GM12878 (cell line): ENCODE results near the gene IQGAP3. TPM values are rescaled to one million over a fixed set of nuclear protein-coding genes. Genes with fewer than 3 reads are reported as not detected.

ENCODE experiments used
- ATAC-seq: fragments of 200-7000 bp; cut with Tn5 transposase; 3 replicates; pipeline ENCODE4 v1.9.1; 2020; ENCODE audit warnings: mild to moderate bottlenecking, moderate library complexity
- BruUV-seq: library from RNA; stranded (reverse); fragments of 400-500 nt; replicated peaks from 2 replicates; lab custom pipeline; 2021; lab: Mats Ljungman, UMichigan
- CTCF ChIA-PET: fragments of 300-600 bp; sonication (Branson Sonifier 250); formaldehyde crosslinking; extraction: SDS; loops from one replicate; lab custom pipeline; 2021; ENCODE audit warnings: inconsistent platforms; lab: Yijun Ruan, JAX
- POLR2A ChIA-PET: fragments of 350-600 bp; formaldehyde crosslinking; extraction: SDS; loops from one replicate; lab custom pipeline; 2021; ENCODE audit warnings: inconsistent platforms; lab: Charles Lee
- RAD21 ChIA-PET: fragments of 300-600 bp; sonication (Branson Sonifier 250); formaldehyde crosslinking; loops from one replicate; lab custom pipeline; 2023; ENCODE audit warnings: antibody characterized with exemption; ENCODE audit not compliant: unreplicated experiment; lab: Charles Lee
- SMC1A ChIA-PET: fragments of 300-600 bp; sonication (Branson Sonifier 250); formaldehyde crosslinking; loops from one replicate; lab custom pipeline; 2023; ENCODE audit not compliant: unreplicated experiment, uncharacterized antibody; lab: Charles Lee
- DNase-seq: peaks from one replicate; pipeline ENCODE4 v3.0.0-alpha.2; 2011; ENCODE audit warnings: low read depth, low spot score
- FAIRE-seq: peaks from 3 replicates; lab custom pipeline; 2011; peaks lifted over from hg19 to GRCh38; lab: Jason Lieb, UNC
- H2AFZ ChIP-seq: 2 replicates; pipeline ENCODE4 v1.6.0; 2011; ENCODE audit warnings: low read depth, low read length, control low read depth; ENCODE audit not compliant: control insufficient read depth
- H3K27ac ChIP-seq: 2 replicates; pipeline ENCODE4 v1.5.1; 2011; ENCODE audit warnings: control low read depth; ENCODE audit not compliant: control insufficient read depth, insufficient read depth
- H3K27me3 ChIP-seq, 2 experiments: replicated peaks in 1 of 2; 2 replicates each; pipeline versions ENCODE4 v1.6.0 to v1.6.1; 2011; ENCODE audit warnings: low read length in 1 of 2; ENCODE audit not compliant: control insufficient read depth in 2 of 2, insufficient read depth in 2 of 2
- H3K36me3 ChIP-seq, 2 experiments: 2 replicates each; pipeline ENCODE4 v1.5.1; 2011; ENCODE audit warnings: low read length in 1 of 2; ENCODE audit not compliant: control insufficient read depth in 2 of 2, insufficient read depth in 2 of 2
- H3K4me1 ChIP-seq: 2 replicates; pipeline ENCODE4 v1.6.1; 2011; ENCODE audit warnings: mild to moderate bottlenecking, low read length, moderate library complexity, mixed read lengths; ENCODE audit not compliant: control insufficient read depth, insufficient read depth
- H3K4me2 ChIP-seq: 2 replicates; pipeline ENCODE4 v1.6.0; 2011; ENCODE audit warnings: control low read depth; ENCODE audit not compliant: control insufficient read depth, insufficient read depth
- H3K4me3 ChIP-seq: fragments of 200-600 bp; sonication (generic); 2 replicates; pipeline ENCODE4 v1.5.1; 2016
- H3K79me2 ChIP-seq: 2 replicates; pipeline ENCODE4 v1.6.0; 2011; ENCODE audit warnings: low read length; ENCODE audit not compliant: control insufficient read depth, insufficient read depth
- H3K9ac ChIP-seq: 2 replicates; pipeline ENCODE4 v1.8.0; 2011; ENCODE audit warnings: low read length, control low read depth, mixed read lengths; ENCODE audit not compliant: control insufficient read depth, insufficient read depth
- H3K9me3 ChIP-seq: replicated peaks from 3 replicates; pipeline ENCODE4 v1.5.1; 2011; ENCODE audit warnings: mild to moderate bottlenecking, low read length; ENCODE audit not compliant: control insufficient read depth, insufficient read depth
- H4K20me1 ChIP-seq: 2 replicates; pipeline ENCODE4 v1.6.0; 2011; ENCODE audit not compliant: control insufficient read depth, insufficient read depth
- CBX3 ChIP-seq: fragments of 200-600 bp; sonication (generic); IDR thresholded peaks from 2 replicates; pipeline ENCODE4 v1.6.1; 2016; ENCODE audit warnings: low read depth, borderline replicate concordance
- CHD1 ChIP-seq: IDR thresholded peaks from 2 replicates; pipeline ENCODE4 v1.6.1; 2012; ENCODE audit warnings: low read depth, low read length, improper control_type of control experiment
- EP300 ChIP-seq, 2 experiments: fragments of 150-350 bp in 1 of 2; IDR thresholded peaks; 2 replicates each; pipeline ENCODE4 v1.6.1; 2011 to 2012; ENCODE audit warnings: low read depth in 2 of 2, low read length in 2 of 2, borderline replicate concordance in 1 of 2, improper control_type of control experiment in 1 of 2, inconsistent platforms in 1 of 2; ENCODE audit not compliant: control insufficient read depth in 1 of 2
- IRF4 ChIP-seq: IDR thresholded peaks from 2 replicates; pipeline ENCODE4 v1.6.1; 2011; ENCODE audit warnings: low read depth, low read length
- PAX5 ChIP-seq: IDR thresholded peaks from 2 replicates; pipeline ENCODE4 v1.6.1; 2011; ENCODE audit warnings: low read depth, low read length, borderline replicate concordance
- SMAD5 ChIP-seq: IDR thresholded peaks from 2 replicates; pipeline ENCODE4 v1.6.1; 2016; ENCODE audit warnings: antibody characterized with exemption, low read depth
- TARDBP ChIP-seq: IDR thresholded peaks from 2 replicates; pipeline ENCODE4 v1.6.1; 2016; ENCODE audit warnings: borderline replicate concordance
- WGBS: methylation state at CpG from one replicate; pipeline ENCODE4 v1.1.6; 2016; ENCODE audit warnings: low lambda C conversion rate; ENCODE audit not compliant: insufficient replicate concordance, insufficient coverage; ENCODE audit errors: missing lambda C conversion rate; 5-methylcytosine and 5-hydroxymethylcytosine counted together
- in situ Hi-C: fragments of 300-500 bp; cut with MboI; formaldehyde crosslinking; loops from 9 replicates; pipeline ENCODE4 v1.14.3; 2018; ENCODE audit warnings: mixed read lengths
- intact Hi-C: fragments of 100-400 bp; cut with micrococcal nuclease; formaldehyde crosslinking; loops from one replicate; pipeline ENCODE4 v1.14.2; 2022; ENCODE audit not compliant: unreplicated experiment
- polyA plus RNA-seq, 11 experiments: library from polyadenylated mRNA; depleted of rRNA in 4 of 11; unstranded in 6 of 11; stranded (reverse) in 5 of 11; fragments of >200 nt; fragmentation: Nextera tagmentation in 4 of 11; fragmentation: Illumina TruSeq in 1 of 11; extraction: Ambion mirVana in 4 of 11; extraction: Trizol in 1 of 11; gene quantifications; 1 replicate in 1 of 11; 2 replicates in 10 of 11; pipeline versions ENCODE4 v1.2.1 to v1.2.3, GENCODE V29; 2011 to 2016; ENCODE audit warnings: inconsistent platforms in 2 of 11, missing spikeins in 2 of 11, low read depth in 1 of 11
- total RNA-seq, 4 experiments: library from RNA; depleted of rRNA in 3 of 4; stranded (reverse); fragments of >200 nt in 3 of 4; fragmentation: Illumina TruSeq in 1 of 4; extraction: Trizol in 1 of 4; gene quantifications; 2 replicates each; pipeline versions ENCODE4 v1.2.1 to v1.2.3, GENCODE V29; 2013 to 2021
- TF ChIP-seq, protein P1 (sequence below): IDR thresholded peaks from 2 replicates; pipeline ENCODE4 v1.6.1; 2011; ENCODE audit warnings: low read depth, mild to moderate bottlenecking, low read length, moderate library complexity, borderline replicate concordance; ENCODE audit errors: extremely low read depth
- TF ChIP-seq, protein P2 (sequence below): IDR thresholded peaks from 2 replicates; pipeline ENCODE4 v1.6.1; 2011; ENCODE audit warnings: mild to moderate bottlenecking, low read depth, low read length, moderate library complexity; ENCODE audit not compliant: insufficient replicate concordance

The IQGAP3 gene
- total and polyA plus RNA-seq, 10 of the 15 experiments (the other 5 are each of a cell fraction or from before 2014, with no cell fraction given) = 1.1 to 10.7 (median 7.9) TPM

DNA sequence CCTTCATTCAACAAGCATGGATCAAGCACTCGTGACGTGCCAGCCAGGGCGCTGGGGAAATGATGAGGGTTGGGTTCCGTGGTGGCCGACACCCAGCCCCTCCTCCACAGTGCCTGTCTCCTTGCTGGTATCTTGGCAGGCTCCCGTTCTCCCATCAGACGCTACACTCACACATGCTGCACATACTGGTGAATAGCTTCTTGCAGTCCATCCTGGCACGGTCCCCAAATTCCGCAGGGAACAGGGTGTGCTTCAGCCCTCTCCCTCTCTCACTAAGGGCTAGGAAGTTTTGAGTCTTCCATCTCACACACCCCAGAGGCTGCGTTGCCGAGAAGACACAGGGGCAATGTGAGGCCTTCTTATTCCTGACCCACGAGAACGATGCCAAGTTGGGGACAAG is 61.7 kb downstream of the IQGAP3 start:
- no peak overlapping the region for H3K9ac ChIP-seq

More for the DNA sequence above, 61.7 kb downstream of the IQGAP3 start:
- SMC1A ChIA-PET = interaction anchor here (1.5 to 16.4 kb wide), 2 partner anchors 10 to 21 kb away, joined by 4 to 460 read pairs; partner anchors contain the start of gene MEF2D
- Histone ChIP-seq H4K20me1 (no peaks in the 10 kb centered on the region), H3K27ac (no peak overlapping the region), H3K79me2 (peaks cover 3% of the 10 kb centered on the region), H3K4me3 (no peak overlapping the region), H2AFZ (no peak overlapping the region), H3K9me3 (no peaks in the 10 kb centered on the region), H3K36me3 (no peaks in the 10 kb centered on the region), H3K4me2 (no peak overlapping the region), H3K27me3 (no peaks in the 10 kb centered on the region), H3K4me1 (peaks cover 19% of the 10 kb centered on the region)
- POLR2A ChIA-PET = interaction anchor here (17.1 kb wide), 1 partner anchor 20 kb away, joined by 630 read pairs; the partner anchor contains the start of gene MEF2D
- TF ChIP-seq, protein P1, sequence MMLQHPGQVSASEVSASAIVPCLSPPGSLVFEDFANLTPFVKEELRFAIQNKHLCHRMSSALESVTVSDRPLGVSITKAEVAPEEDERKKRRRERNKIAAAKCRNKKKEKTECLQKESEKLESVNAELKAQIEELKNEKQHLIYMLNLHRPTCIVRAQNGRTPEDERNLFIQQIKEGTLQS = no peak
- no peak for TF ChIP-seq CHD1
- no peak for TF ChIP-seq IRF4
- TF ChIP-seq CBX3 = no peak
- no peak for TF ChIP-seq EP300 (IDR thresholded peaks at IDR 0.05; ENCODE audit: borderline replicate concordance in 1 of 2, control insufficient read depth in 1 of 2, low read depth in 2 of 2, low read length in 2 of 2)
- no peak for TF ChIP-seq SMAD5
- TF ChIP-seq PAX5 = no peak
- no peak for TF ChIP-seq TARDBP
- TF ChIP-seq, protein P2, sequence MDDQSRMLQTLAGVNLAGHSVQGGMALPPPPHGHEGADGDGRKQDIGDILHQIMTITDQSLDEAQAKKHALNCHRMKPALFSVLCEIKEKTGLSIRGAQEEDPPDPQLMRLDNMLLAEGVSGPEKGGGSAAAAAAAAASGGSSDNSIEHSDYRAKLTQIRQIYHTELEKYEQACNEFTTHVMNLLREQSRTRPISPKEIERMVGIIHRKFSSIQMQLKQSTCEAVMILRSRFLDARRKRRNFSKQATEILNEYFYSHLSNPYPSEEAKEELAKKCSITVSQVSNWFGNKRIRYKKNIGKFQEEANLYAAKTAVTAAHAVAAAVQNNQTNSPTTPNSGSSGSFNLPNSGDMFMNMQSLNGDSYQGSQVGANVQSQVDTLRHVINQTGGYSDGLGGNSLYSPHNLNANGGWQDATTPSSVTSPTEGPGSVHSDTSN = no peak
- no peak for ATAC-seq
- in situ Hi-C loops (no loop called here), intact Hi-C loops (no loop called here)
- WGBS = 94% methylated on average over 13 of the region's 13 CpGs
- CTCF ChIA-PET = no interaction called here
- FAIRE-seq = no peak
- DNase-seq = no peak
- BruUV-seq = no TSS peak
- RAD21 ChIA-PET = interaction anchor here (3.3 to 4.7 kb wide), 2 partner anchors 15 to 22 kb away, joined by 28 to 80 read pairs; no protein-coding TSS in a partner anchor
